ENCODE results near the gene AHCTF1.
"Not testable (repeated sequence)": the region's sequence is repeated elsewhere in the genome, so short reads cannot be mapped to it uniquely, and the experiment has no call there.

Gene AHCTF1

DNA sequence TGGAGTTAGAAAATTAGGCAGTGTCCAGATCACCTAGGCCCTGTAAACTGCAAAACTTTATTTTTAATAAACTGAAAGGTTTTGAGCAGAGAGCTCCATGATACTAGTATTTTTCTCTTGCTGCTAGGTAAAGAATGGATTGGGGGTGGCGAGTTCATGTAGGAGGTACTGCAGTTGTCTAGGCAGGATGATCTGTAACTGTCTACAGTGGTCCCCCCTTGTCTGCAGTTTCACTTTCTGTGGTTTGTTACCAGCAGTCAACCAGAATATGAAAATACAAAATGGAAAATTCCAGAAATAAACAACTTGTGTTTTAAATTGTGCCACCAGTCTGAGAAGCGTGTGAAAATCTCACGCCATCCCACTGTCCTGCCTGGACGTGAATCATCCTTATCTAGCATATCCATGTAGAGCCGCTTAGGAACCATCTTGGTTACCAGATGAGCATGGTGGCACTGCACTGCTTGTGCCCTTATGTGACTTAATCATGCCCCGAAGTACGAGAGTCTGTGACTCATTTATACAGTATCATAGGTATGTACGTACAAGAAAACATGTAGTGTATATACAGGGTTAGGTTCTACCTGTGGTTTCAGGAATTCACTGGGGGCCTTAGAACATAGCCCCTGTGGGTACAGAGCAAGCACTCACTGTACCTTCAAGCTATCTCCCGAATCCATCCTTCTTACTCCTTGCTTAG lies 94.2 kb downstream of the AHCTF1 start:
- DNase-seq, result no peak

- peak; percentile 56 for DNase-seq
Measured at GRCh38 chr1:246836209-246836966, 95.4 kb downstream of the AHCTF1 start.

DNA sequence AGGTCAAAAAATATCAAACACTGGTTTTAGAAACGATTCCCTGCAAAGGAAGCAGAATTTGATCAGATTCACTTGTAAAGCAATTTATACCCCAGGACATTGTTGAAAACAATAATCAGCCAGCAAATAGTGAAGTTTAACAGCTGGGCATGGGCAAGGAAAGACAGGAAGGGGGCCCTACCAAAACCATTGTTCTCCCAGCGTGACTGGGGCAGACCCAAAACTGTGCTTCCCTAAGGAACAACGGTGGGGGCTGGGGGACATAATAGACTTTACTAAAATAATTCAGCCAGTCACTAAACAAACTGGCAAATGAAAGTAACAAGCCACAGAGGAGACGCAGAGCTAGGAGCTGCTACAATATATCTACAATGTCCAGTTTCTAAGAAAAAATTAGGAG lies 100.2 kb downstream of the AHCTF1 start:
- no peak for DNase-seq

- DNase-seq, result no peak
Measured at GRCh38 chr1:246828818-246829217, 102.9 kb downstream of the AHCTF1 start.

DNA sequence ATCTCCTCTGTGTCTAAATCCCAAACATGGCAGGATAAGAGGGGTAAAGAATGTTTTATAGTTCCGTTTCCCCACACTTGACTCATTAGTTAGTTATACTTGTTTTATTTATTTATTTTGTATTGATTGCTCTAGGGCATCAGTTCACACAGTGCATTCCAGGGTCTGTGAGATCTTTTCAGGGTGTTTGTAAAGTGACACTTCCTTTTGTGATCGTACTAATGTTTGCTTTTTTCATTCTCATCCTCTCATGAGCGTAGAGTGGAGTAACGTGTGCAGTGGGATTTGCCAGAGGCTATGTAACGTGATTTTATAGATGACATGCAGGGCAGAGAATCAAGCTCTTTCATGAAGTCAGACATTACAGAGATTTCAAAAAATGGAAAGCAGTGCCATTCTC lies 104.4 kb downstream of the AHCTF1 start:
- DNase-seq, result no peak

- no peak for DNase-seq
Measured at GRCh38 chr1:246825557-246826175, 106.1 kb downstream of the AHCTF1 start.

- no peak for DNase-seq
Measured at GRCh38 chr1:246824541-246824940, 107.2 kb downstream of the AHCTF1 start.

- not testable (repeated sequence) for DNase-seq
Measured at GRCh38 chr1:246822154-246822553, 109.6 kb downstream of the AHCTF1 start.

DNA sequence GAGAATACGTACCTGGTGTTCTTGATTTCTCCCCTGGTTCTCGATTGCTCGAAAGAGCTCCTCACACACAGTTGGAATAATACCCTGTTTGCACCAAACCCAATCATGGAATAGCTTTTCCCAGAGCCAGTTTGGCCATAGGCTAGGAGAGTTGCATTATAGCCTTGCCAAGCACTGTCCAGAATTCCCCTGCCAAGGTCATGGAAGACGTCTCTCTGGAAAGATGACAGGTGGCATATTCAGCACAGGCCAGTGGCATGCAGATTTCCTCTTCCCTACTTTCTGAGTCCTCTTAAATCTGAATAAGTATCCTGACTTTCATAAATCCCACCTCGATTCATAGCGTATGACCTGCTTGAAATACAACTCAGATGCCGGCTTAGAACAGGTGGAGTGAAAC lies 111.1 kb downstream of the AHCTF1 start:
- DNase-seq, result no peak

DNA sequence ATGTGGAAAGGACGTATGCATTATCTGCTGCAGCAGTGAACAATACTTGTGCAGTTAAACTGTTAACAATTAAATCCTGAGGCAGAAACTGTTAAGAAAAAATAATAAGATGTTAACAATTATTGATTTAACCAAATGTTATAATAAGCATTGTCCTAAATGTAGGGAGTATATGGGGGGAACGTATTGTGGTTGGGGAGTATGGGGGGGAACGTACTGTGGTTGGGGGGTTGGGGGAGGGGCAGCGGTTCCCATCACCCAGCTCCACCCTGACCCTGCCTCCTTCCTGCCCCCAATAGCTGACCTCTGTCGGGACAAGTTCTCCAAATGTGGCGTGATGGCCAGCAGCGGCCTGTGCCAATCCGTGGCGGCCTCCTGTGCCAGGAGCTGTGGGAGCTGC lies 114.0 kb downstream of the AHCTF1 start:
- DNase-seq, result not testable (repeated sequence)

DNA sequence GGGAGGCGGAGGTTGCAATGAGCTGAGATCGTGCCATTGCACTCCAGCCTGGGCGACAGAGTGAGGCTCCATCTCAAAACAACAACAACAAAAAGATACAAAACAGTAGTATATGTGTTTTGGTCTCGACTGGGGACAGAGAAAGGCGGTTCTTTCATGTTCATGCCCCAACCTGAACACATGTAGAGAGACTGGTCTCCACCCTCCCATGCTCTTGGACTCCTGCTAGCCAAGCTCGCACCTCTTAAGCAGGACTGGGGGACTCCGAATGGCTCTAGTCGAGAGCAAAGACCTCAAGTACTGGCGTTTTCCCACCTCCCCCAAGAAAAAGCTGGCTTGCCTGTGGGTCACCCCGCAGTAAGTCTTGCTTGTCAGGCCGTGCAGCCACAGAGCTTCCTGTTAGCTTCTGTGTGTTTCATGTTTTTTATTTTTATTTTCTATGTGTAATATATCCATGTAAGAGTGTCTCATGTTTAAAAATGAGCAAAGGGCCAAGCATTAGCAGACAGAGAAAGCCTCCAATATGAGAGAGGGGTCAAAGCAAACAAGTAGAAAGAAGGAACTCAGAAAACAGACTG lies 116.0 kb downstream of the AHCTF1 start:
- DNase-seq, result no peak

DNA sequence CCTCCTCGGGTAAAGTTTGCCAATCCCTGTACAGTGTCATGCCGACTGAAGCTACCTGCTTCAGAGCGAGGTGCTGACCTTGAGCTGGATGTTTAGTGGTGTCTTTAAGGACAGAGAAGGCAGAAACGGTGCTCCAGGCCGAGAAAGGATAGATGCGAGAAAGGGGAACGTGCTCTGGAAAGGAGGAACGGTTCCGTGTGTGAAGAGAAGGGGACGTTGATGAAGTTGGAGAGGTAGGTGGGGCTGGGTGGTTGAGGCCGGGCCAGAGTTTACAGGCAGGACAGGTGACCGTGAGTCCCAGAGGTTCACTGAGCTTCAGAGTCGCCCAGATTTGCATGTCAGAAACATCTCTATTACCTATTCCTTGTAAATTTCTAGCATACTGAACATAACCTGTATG lies 116.9 kb downstream of the AHCTF1 start:
- DNase-seq, result no peak

DNA sequence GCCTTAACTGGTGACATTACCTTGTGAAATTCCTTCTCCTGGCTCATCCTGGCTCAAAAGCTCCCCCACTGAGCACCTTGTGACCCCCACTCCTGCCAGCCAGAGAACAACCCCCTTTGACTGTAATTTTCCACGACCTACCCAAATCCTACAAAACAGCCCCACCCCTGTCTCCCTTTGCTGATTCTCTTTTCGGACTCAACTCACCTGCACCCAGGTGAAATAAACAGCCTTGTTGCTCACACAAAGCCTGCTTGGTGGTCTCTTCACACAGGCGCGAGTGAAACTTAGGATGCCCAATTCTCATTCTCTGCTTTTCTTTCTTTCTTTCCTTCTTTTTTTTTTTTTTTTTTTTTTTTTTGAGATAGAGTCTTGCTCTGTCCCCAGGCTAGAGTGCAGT lies 118.4 kb downstream of the AHCTF1 start:
- DNase-seq, result not testable (repeated sequence)

DNA sequence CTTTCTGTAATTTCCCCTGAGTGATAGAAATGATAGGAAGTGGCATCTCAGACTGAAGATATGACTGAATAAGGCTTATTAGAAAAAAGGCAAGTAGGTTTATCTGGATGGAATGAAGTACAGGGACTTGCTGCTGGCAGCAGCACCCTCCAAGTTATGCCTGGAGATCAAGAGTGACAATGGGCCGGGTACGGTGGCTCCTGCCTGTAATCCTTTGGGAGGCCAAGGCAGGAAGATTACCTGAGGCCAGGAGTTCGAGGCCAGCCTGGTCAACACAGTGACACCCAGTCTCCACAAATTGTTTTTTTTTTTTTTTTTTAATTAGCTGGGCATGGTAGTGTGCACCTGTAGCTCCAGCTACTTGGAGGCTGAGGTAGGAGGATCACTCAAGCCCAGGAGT lies 119.8 kb downstream of the AHCTF1 start:
- no peak for DNase-seq

GRCh38 chr1:246809473-246809872 lies 122.3 kb downstream of the AHCTF1 start:
- DNase-seq, result no peak

DNA sequence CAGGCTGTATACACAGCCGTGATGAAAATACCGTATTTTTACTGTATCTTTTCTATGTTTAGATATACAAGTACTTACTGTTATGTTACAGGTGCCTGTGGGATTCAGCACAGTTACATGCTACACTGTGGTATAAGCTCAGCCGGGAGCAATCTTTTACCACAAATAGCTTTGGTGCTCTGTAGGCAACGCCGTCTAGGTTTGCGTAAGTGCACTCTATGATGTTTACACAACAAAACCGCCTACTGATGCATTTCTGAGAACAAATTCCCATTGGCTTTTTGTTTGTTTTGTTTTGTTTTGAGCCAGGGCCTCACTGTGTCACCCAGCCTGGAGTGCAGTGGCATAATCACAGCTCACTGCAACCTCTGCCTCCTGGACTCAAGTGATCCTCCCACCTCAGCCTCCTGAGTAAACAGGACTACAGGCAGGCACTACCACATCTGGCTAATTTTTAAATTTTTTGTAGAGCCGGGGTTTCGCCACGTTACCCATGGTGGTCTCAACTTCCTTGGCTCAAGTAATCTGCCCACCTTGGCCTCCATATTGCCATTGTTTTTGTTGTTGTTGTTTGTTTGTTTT lies 126.5 kb downstream of the AHCTF1 start:
- DNase-seq, result no peak

- DNase-seq, result no peak
Measured at GRCh38 chr1:246803883-246804282, 127.9 kb downstream of the AHCTF1 start.

DNA sequence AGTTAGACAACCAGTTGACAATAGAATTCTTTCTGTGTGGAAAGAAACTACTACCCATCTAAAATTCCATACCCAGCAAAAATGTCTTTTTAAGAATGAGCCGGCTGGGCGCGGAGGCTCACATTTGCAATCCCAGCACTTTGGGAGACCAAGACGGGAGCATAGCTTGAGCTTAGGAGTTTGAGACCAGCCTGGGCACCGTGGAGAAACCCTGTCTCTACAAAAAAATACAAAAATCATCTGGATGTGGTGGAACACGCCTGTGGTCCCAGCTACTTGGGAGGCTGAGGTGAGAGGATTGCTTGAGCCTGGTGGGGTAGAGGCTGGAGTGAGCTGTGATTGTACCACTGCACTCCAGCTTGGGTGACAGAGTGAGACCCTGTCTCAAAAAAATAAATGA lies 128.4 kb downstream of the AHCTF1 start:
- DNase-seq, result no peak

- DNase-seq, result peak; percentile 12
Measured at GRCh38 chr1:246801241-246802020, 130.3 kb downstream of the AHCTF1 start.

DNA sequence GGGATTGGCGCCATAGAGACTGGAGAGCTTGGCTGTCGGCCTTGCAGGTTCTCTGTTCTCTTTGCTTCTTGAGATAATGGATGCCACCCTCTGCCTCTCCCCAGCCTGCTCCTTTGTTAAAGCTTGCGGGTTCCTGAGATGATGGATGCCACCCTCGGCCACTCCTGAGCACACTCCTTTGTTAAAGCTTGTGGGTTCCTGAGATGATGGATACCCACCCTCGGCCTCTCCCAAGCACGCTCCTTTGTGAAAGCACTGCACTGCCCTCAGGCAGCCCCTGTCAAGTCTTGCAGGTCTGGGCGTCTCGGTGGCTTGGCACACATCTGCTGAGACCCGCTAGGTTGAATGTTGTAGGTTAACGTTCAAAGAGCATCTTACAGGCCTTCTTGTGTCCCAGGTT lies 131.0 kb downstream of the AHCTF1 start:
- no peak for DNase-seq

GRCh38 chr1:246800356-246800755 lies 131.4 kb downstream of the AHCTF1 start:
- DNase-seq, result no peak

Measured in fibroblast of skin of abdomen (primary cell).